GM18861 (cell line): Measurements from ENCODE around the gene ABHD16B.
"Not testable (repeated sequence)": the region's sequence is repeated elsewhere in the genome, so short reads cannot be mapped to it uniquely, and the experiment has no call there.

Source experiments
- ATAC-seq: cut with Tn5 transposase; IDR thresholded peaks from one replicate; pipeline ENCODE4 v1.9.1; 2021; ENCODE audit not compliant: unreplicated experiment

Gene ABHD16B

GRCh38 chr20:63833776-63834490, 27.4 kb upstream of the ABHD16B start:
- ATAC-seq = no peak

DNA sequence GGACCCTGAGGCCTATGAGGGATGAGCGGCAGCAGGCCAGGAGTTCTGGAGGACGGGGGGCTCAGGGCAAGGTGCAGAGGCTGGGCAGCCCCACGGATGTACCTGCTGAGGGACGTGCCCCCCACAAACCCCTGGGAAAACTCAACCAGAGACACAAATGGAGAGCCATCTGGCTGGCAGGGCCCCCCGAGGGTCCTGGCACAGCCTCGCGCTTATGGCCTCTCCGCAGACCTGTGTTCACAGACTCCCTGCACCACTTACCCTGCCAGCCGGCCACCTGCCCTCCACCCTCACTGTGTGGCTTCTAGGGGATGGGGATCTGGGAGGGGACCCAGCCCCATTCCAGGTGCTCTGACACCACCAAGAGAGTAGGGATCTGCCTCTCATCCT, 26.8 kb upstream of the ABHD16B start:
- ATAC-seq = no peak

DNA sequence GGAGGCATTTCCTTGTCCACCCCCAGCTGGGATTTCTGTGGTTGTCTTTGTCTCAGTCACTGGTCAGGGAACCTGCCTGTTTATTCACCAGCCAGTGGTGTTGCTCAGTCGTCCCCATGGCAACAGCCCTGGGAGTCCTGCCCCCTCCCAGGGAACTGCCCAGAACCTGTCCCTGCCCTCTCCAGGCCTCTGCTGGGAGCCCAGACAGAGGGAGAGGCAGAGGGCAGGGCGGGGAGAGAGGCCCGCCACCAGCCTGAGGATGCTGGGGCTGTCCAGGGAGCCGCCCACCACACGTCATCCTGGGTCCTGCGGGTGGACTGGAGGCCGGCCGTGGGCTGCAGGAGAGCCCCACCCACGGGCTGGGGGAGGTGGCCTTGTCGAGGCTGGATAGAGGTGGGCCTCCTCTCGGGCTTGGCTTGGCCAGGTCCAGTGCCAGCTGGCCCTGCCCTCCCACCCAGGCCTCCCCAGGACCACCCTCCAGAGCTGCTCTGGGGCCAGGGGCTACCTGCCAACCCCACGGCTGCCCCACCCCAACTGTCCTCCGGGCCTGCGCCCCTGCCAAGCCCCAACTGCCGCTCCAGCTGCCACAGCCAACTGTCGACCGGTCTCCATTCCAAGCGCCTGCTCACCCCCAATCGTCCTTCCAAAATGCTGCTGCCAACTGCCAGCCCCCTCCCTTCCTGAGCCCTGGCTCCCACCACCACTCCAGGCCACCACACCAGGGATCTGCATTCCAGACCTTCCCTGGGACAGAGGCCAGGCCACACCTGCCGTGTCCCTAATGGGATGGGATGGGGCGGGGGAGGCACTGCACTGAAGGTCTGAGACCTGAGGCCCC, 26.1 kb upstream of the ABHD16B start:
- no peak for ATAC-seq

GRCh38 chr20:63836458-63837344, 24.6 kb upstream of the ABHD16B start:
- no peak for ATAC-seq

GRCh38 chr20:63837479-63837878, 23.8 kb upstream of the ABHD16B start:
- ATAC-seq = no peak

- ATAC-seq = no peak
Observed at GRCh38 chr20:63839620-63840019, 21.7 kb upstream of the ABHD16B start.

DNA sequence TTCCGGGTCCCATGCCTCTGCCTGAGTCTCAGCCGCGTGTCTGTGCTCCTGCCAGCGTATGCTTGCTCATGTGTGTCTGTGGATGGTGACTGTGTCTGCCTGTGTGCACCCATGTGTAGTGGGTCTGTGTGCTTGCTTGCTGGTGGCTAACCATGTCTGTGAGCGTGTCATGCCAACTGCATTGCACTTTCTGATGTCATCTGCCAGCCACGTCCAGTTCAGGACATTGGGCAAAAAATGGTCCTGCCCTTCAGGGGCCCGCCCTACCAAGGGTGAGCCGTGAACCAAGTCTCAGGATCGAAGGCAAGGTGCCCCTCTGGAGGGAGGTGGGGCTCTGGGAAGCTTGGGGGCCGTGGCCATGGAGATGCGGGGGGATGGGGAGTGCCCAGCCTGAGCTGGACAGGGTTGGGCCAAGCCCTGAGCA, 20.9 kb upstream of the ABHD16B start:
- no peak for ATAC-seq

DNA sequence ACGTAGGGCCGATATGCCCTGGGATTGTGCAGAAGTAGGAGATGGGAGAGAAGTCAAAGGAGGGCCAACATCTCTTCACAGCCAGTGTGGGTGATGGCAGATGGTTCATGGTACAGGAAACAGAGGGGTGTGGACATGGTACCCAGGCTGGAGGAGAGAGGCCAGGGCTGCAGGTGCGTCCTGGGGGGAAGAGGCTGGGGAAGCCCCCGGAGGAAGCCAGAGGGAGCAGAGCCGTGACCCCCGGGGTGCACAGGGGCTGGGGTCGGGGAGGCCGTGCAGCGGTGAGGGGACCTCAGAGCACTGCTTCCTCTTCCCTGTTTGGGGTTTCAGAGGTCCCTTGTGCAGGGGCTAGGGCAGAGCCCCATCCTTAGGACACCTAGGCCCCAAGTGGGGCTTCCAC, 19.0 kb upstream of the ABHD16B start:
- no peak for ATAC-seq

- ATAC-seq = no peak
Observed at GRCh38 chr20:63843222-63843621, 18.1 kb upstream of the ABHD16B start.

- no peak for ATAC-seq
Observed at GRCh38 chr20:63843778-63844177, 17.5 kb upstream of the ABHD16B start.

- no peak for ATAC-seq
Observed at GRCh38 chr20:63844511-63844991, 16.7 kb upstream of the ABHD16B start.

DNA sequence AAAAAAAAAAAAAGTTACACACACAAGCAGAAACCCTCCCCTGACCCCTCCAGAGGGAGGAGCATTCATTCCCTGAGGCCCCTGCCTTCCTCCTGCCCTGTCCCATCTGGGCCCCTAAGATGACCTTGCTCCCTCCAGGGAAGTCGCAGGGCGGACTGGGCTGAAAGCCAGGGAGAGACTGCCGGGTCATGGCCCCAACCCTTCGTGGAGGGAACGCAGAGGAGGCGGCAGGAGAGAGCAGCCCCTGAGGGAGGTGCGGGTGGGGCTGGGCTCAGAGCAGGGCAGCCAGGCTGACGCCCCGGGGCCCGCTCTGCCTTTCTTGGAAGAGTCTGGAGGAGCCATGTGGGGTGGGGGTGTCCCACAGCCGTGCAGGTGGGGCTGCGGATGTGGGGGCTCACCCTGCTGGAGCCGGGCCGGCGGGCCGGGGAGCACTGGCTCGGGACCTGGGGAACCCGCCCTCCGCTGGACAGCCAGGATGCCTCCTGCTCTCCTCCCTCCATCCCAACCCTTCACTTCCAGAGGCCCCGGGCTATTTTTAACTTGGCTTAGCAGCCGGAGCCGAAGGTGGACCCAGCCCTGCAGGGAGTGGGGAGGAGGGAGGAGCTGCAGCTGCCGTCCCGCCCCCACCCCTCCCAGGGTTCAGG, 15.0 kb upstream of the ABHD16B start:
- ATAC-seq = no peak

GRCh38 chr20:63846888-63847236, 14.4 kb upstream of the ABHD16B start:
- no peak for ATAC-seq

DNA sequence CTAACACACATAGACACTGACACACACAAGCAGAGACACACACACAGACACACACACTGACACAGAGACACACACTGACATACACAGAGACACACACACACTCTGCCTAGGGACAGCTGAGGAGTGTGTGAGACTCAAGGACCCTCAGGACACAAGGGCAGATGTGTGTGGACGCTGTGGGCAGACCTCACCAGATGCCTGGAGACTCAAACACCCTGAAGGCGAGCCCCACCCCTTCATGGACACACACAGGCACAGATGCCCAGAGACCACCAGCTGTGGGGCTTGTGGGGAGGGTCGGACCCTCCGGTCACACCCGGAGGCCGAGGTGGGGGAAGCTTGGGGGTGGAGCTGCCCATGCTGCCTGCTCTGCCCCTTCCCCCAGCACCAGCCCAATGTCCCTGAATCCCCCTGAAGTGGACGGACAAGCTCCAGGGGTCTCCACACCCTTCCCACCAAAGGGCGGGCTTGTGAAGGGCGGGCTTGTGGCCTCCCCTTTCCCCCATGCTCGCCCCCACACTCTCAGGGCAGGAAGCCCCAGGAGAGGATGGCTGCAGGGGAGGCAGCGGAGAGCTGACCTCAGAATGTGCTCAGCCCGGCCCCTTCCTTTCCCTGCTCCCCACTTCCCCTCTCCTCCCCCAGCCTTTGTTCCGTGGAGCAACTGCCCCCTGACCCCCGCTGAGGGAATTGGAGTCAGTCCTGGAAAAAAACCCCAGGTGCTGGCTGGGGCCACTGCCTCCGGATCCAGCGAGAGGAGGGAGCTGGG, 13.9 kb upstream of the ABHD16B start:
- ATAC-seq = no peak

- no peak for ATAC-seq
Observed at GRCh38 chr20:63848003-63848911, 13.0 kb upstream of the ABHD16B start.

DNA sequence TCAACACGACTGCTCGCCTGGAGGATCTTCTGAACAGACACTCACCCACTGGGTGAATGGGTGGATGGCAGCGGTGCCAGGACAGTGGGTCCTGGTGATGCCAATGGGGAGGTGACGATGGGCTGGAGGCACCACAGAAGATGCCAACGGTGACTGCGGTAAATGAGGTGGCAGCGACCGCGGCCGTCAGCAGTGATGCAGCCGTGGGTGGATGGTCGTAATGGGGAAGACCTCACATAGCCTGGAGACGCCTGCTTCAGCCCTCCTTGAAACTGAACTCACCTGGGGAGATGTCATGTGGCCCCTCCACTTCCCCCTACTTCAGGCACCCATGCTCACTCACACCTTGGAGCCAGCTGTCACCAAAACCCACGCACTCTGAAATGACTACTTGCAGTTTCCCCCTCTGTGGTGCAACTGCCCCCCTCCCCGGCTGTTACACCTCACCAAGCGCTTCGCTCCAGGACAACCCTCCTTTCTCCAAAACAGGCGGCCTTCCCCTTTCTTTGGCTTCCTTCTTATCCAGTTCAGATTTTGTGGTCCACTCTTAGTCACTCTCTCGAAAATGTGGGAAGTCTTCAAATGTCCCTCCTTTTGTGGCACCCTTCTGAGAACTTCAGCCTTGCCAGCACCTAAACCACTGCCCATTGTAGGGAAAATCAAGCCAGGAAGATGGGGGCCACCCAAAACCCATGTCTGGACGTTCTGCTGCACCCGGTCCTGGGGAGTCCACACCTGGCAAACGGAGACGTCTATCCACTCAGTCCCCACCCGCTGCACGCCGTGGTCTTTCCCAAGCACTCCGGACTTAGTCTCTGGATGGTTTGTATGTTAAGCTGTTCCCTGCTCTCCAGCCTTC, 10.4 kb upstream of the ABHD16B start:
- peak; percentile 73 for ATAC-seq

- not testable (repeated sequence) for ATAC-seq
Observed at GRCh38 chr20:63851548-63851943, 9.8 kb upstream of the ABHD16B start.

- ATAC-seq = not testable (repeated sequence)
Observed at GRCh38 chr20:63853733-63854068, 7.6 kb upstream of the ABHD16B start.
